Osteoblast (primary cell): ENCODE data around the gene NR2E3. TPM values are rescaled to one million over a fixed set of nuclear protein-coding genes. Genes with fewer than 3 reads are reported as not detected.
A peak's percentile ranks its signal among the peaks of the same experiment; 100 is the strongest.

Experiments
- DNase-seq: peaks from one replicate; pipeline ENCODE4 v3.0.0; 2011; ENCODE audit warnings: low spot score, mixed read lengths; ENCODE audit not compliant: insufficient read length; ENCODE audit errors: missing footprints
- H2AFZ ChIP-seq: 2 replicates; pipeline ENCODE4 v1.6.0; 2011; ENCODE audit warnings: mild to moderate bottlenecking, low read length
- H3K27ac ChIP-seq: 2 replicates; pipeline ENCODE4 v1.5.1; 2011; ENCODE audit warnings: mild to moderate bottlenecking, low read depth, low read length, moderate library complexity
- H3K27me3 ChIP-seq: 2 replicates; pipeline ENCODE4 v1.6.0; 2012; ENCODE audit warnings: mild to moderate bottlenecking, control low read depth, inconsistent platforms, low read length, moderate library complexity; ENCODE audit not compliant: insufficient read depth
- H3K36me3 ChIP-seq: 2 replicates; pipeline ENCODE4 v1.5.1; 2011; ENCODE audit warnings: mild to moderate bottlenecking, low read length, control low read depth, moderate library complexity; ENCODE audit not compliant: insufficient read depth
- H3K4me1 ChIP-seq: 2 replicates; pipeline ENCODE4 v1.5.1; 2011; ENCODE audit warnings: mild to moderate bottlenecking, low read length, control low read depth, moderate library complexity; ENCODE audit not compliant: insufficient read depth
- H3K4me2 ChIP-seq: 2 replicates; pipeline ENCODE4 v1.6.0; 2011; ENCODE audit warnings: mild to moderate bottlenecking, low read length; ENCODE audit not compliant: insufficient read depth
- H3K4me3 ChIP-seq: fragments of 200-600 bp; sonication (generic); 3 replicates; pipeline ENCODE4 v1.5.1; 2012; ENCODE audit warnings: mild to moderate bottlenecking, low read length, inconsistent platforms; ENCODE audit not compliant: insufficient read depth
- H3K79me2 ChIP-seq: 2 replicates; pipeline ENCODE4 v1.6.0; 2012; ENCODE audit warnings: mild to moderate bottlenecking, low read length, control low read depth, inconsistent platforms; ENCODE audit not compliant: insufficient read depth
- H3K9me3 ChIP-seq: 2 replicates; pipeline ENCODE4 v1.5.1; 2011; ENCODE audit warnings: low read depth, low read length, control low read depth
- H4K20me1 ChIP-seq: 2 replicates; pipeline ENCODE4 v1.6.0; 2012; ENCODE audit warnings: mild to moderate bottlenecking, low read length, control low read depth; ENCODE audit not compliant: insufficient read depth
- total RNA-seq: library from RNA; depleted of rRNA; stranded (reverse); fragments of >200 nt; gene quantifications from 2 replicates; pipeline ENCODE4 v1.2.3, GENCODE V29; 2012
- TF ChIP-seq, protein P1 (sequence below): IDR thresholded peaks from 2 replicates; pipeline ENCODE4 v1.5.1; 2011; ENCODE audit warnings: mild to moderate bottlenecking, low read depth, low read length, moderate library complexity; ENCODE audit errors: extremely low read depth

NR2E3 gene
- total RNA-seq, 1 donor, result under 0.01 TPM

DNA sequence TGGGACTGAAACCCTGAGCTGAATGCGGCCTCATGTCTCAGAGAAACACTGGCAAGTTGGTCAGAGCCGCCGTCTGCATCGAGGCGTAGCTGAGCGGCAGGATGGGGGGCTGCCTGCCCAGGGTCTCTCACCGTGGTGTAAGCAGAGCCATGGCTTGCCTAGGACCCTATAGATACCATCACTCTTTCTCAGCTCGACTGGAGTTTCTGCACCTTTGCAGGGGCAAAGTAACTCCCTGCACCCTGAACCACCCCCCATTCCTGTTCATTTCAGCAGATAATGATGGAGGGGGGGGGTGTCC is 28.4 kb upstream of the NR2E3 start:
- DNase-seq, result no peak
- no peaks in the 10 kb centered on the region for H3K27me3 ChIP-seq
- no peak overlapping the region for H2AFZ ChIP-seq
- no peaks in the 10 kb centered on the region for H3K9me3 ChIP-seq
- peaks cover 19% of the 10 kb centered on the region for H3K4me1 ChIP-seq
- no peaks in the 10 kb centered on the region for H4K20me1 ChIP-seq
- H3K4me3 ChIP-seq, result no peak overlapping the region
- no peaks in the 10 kb centered on the region for H3K36me3 ChIP-seq
- TF ChIP-seq, protein P1, sequence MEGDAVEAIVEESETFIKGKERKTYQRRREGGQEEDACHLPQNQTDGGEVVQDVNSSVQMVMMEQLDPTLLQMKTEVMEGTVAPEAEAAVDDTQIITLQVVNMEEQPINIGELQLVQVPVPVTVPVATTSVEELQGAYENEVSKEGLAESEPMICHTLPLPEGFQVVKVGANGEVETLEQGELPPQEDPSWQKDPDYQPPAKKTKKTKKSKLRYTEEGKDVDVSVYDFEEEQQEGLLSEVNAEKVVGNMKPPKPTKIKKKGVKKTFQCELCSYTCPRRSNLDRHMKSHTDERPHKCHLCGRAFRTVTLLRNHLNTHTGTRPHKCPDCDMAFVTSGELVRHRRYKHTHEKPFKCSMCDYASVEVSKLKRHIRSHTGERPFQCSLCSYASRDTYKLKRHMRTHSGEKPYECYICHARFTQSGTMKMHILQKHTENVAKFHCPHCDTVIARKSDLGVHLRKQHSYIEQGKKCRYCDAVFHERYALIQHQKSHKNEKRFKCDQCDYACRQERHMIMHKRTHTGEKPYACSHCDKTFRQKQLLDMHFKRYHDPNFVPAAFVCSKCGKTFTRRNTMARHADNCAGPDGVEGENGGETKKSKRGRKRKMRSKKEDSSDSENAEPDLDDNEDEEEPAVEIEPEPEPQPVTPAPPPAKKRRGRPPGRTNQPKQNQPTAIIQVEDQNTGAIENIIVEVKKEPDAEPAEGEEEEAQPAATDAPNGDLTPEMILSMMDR, result no peak
- no peak overlapping the region for H3K4me2 ChIP-seq
- no peaks in the 10 kb centered on the region for H3K79me2 ChIP-seq
- no peak overlapping the region for H3K27ac ChIP-seq

DNA sequence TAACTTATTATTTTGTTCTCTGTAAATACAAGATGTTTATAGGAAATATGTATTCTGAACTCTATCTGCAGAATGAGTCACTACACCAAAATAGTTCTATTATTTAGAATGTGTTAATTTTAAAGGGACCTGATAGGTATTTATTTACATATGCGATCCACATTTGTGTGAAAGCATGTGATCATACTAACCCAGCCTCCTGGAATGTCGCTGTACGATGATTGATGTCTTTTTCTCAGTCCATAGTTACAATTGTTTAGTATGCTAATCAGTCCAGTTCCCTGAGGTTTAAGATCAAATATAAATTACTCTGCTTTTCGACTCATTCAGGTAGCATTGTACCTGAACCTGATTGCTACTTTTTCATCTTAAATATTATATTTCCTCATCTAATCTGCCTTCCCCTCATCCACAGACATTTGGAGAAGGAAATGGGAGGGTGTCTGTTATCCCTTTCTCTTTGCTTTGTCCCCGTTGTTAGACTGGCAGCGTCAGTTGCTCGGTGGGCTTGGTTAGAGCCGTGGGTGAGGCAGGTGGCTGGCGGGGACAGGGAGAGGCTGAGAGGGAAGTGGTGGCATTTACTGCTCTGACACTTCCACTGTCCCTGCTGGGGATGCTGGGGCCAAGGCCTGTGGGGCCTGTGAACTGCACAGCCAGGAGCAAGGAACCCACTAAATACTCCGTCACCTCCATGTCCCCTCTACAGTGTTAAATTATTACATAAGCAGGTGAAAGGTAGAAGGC is 27.8 kb upstream of the NR2E3 start:
- H3K4me1 ChIP-seq, result peaks cover 19% of the 10 kb centered on the region
- H3K4me2 ChIP-seq, result no peak overlapping the region
- H3K9me3 ChIP-seq, result no peaks in the 10 kb centered on the region
- no peaks in the 10 kb centered on the region for H3K79me2 ChIP-seq
- no peaks in the 10 kb centered on the region for H3K27me3 ChIP-seq
- DNase-seq, result no peak
- H3K4me3 ChIP-seq, result no peak overlapping the region
- H3K27ac ChIP-seq, result no peak overlapping the region
- no peak overlapping the region for H2AFZ ChIP-seq
- no peaks in the 10 kb centered on the region for H3K36me3 ChIP-seq
- TF ChIP-seq, protein P1, result no peak
- H4K20me1 ChIP-seq, result no peaks in the 10 kb centered on the region

DNA sequence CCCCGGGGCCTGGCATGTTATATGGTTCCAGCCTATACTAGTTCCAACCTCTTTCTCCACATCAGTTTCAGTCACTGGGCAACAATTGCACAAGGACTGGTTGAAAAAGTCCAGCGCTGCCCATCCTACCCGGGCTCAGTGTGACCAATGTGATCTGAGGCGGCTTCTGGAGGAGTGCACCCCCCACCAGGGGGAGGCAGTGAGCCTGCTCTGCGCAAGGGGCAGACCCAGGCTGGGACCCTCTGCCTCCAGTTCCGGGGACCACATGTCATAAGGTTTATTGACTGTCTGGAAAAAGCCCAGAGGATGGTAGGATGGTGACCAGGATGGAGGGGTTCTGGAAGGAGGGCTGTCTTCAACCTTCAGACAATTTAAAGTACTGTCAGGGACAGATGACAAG is 25.6 kb upstream of the NR2E3 start:
- no peaks in the 10 kb centered on the region for H3K27me3 ChIP-seq
- H3K9me3 ChIP-seq, result no peaks in the 10 kb centered on the region
- H3K79me2 ChIP-seq, result no peaks in the 10 kb centered on the region
- no peak overlapping the region for H2AFZ ChIP-seq
- DNase-seq, result no peak
- H3K4me3 ChIP-seq, result no peak overlapping the region
- H3K4me2 ChIP-seq, result no peak overlapping the region
- TF ChIP-seq, protein P1, result peak; percentile 29
- no peaks in the 10 kb centered on the region for H3K36me3 ChIP-seq
- no peak overlapping the region for H3K27ac ChIP-seq
- H4K20me1 ChIP-seq, result no peaks in the 10 kb centered on the region
- peaks cover 19% of the 10 kb centered on the region for H3K4me1 ChIP-seq

DNA sequence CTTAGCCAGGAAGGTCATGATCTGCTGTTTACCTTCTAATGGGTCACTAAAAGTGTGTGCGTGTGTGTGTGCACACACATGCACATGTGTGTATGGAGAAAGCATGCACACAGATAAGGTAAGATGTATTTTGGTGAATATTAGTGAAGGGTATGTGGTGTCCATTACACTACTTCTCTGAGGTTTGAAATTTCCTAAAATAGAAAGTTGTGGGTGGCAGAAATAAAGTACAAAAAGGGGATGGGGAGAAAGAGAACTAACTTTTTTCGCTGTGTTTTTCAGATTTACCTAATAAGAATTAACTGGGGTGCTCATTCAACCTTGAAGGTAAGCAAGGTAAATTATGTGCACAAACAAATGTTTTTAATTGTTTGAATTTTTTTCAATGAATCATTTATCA is 24.4 kb upstream of the NR2E3 start:
- no peak overlapping the region for H3K4me3 ChIP-seq
- no peaks in the 10 kb centered on the region for H3K9me3 ChIP-seq
- H3K79me2 ChIP-seq, result no peaks in the 10 kb centered on the region
- TF ChIP-seq, protein P1, result no peak
- H2AFZ ChIP-seq, result no peak overlapping the region
- H4K20me1 ChIP-seq, result no peaks in the 10 kb centered on the region
- H3K36me3 ChIP-seq, result no peaks in the 10 kb centered on the region
- no peaks in the 10 kb centered on the region for H3K27me3 ChIP-seq
- H3K4me2 ChIP-seq, result no peak overlapping the region
- DNase-seq, result no peak
- H3K4me1 ChIP-seq, result peaks cover 16% of the 10 kb centered on the region
- no peak overlapping the region for H3K27ac ChIP-seq
